OCI-LY3 (cell line): ENCODE data around the gene MIA.

Experiments
- EZH2phosphoT487 ChIP-seq: fragments of 200-600 bp; shearing (Covaris generic); IDR thresholded peaks from 2 replicates; pipeline ENCODE4 v1.6.1; 2018; ENCODE audit warnings: antibody characterized with exemption, mixed run types, low read depth
- TF ChIP-seq, protein P1 (sequence below): fragments of 200-600, 300-600 bp; sonication (generic); IDR thresholded peaks from 2 replicates; pipeline ENCODE4 v1.5.1; 2014; ENCODE audit warnings: antibody characterized with exemption, low read length, low read depth

DNA sequence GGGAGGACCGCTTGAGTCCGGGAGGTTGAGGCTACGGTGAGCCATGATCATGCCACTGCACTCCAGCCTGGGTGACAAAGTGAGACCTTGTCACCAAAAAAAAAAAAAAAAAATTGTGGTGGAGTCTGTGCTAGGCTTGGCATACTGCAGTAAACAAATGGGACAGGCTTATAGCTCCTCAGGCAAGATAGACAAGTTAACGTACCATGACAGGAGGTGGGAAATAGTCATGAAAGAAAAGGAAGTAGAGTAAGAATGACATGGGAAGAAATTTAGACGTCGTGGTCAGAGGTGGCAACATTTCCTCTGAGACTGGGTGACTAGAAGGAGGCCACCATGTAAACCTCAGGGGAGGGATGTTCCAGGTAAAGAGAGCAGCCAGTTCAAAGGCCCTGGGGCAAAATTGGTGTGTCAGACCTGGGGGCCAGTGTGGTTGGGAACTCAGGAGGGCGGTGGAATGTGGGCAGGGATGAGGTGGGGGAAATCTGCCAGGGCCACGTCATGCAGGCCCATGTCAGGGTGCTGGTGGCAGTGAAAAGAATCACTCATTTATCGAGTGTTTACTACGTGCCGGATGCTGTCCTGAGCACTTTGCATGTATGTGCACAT is 18.7 kb upstream of the MIA start:
- TF ChIP-seq, protein P1, sequence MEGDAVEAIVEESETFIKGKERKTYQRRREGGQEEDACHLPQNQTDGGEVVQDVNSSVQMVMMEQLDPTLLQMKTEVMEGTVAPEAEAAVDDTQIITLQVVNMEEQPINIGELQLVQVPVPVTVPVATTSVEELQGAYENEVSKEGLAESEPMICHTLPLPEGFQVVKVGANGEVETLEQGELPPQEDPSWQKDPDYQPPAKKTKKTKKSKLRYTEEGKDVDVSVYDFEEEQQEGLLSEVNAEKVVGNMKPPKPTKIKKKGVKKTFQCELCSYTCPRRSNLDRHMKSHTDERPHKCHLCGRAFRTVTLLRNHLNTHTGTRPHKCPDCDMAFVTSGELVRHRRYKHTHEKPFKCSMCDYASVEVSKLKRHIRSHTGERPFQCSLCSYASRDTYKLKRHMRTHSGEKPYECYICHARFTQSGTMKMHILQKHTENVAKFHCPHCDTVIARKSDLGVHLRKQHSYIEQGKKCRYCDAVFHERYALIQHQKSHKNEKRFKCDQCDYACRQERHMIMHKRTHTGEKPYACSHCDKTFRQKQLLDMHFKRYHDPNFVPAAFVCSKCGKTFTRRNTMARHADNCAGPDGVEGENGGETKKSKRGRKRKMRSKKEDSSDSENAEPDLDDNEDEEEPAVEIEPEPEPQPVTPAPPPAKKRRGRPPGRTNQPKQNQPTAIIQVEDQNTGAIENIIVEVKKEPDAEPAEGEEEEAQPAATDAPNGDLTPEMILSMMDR = no peak
- no peak for TF ChIP-seq EZH2phosphoT487
